HG02798 (cell line): ENCODE data around the gene NDUFA1.
"Not testable (repeated sequence)": the region's sequence is repeated elsewhere in the genome, so short reads cannot be mapped to it uniquely, and the experiment has no call there.

ENCODE experiments used
- ATAC-seq: cut with Tn5 transposase; IDR thresholded peaks from one replicate; pipeline ENCODE4 v1.9.1; 2021; ENCODE audit warnings: mild to moderate bottlenecking; ENCODE audit not compliant: unreplicated experiment, poor library complexity

Gene NDUFA1

GRCh38 chrX:119871599-119872395 is at the start of gene NDUFA1, which contains the start of gene RNF113A:
NDUFA1 (plus strand) TSS chrX:119871832; CDS start chrX:119871912, 80 bp downstream.
RNF113A (minus strand) TSS chrX:119871733; CDS start chrX:119871613, 120 bp downstream.
- ATAC-seq: peak; percentile 96

GRCh38 chrX:119824221-119824620 is 47.4 kb upstream of the NDUFA1 start:
- not testable (repeated sequence) for ATAC-seq

- no peak for ATAC-seq
Observed at GRCh38 chrX:119826399-119826959, 45.2 kb upstream of the NDUFA1 start.

- no peak for ATAC-seq
Observed at GRCh38 chrX:119828446-119828845, 43.2 kb upstream of the NDUFA1 start.

GRCh38 chrX:119833905-119834304 is 37.7 kb upstream of the NDUFA1 start:
- ATAC-seq: no peak

DNA sequence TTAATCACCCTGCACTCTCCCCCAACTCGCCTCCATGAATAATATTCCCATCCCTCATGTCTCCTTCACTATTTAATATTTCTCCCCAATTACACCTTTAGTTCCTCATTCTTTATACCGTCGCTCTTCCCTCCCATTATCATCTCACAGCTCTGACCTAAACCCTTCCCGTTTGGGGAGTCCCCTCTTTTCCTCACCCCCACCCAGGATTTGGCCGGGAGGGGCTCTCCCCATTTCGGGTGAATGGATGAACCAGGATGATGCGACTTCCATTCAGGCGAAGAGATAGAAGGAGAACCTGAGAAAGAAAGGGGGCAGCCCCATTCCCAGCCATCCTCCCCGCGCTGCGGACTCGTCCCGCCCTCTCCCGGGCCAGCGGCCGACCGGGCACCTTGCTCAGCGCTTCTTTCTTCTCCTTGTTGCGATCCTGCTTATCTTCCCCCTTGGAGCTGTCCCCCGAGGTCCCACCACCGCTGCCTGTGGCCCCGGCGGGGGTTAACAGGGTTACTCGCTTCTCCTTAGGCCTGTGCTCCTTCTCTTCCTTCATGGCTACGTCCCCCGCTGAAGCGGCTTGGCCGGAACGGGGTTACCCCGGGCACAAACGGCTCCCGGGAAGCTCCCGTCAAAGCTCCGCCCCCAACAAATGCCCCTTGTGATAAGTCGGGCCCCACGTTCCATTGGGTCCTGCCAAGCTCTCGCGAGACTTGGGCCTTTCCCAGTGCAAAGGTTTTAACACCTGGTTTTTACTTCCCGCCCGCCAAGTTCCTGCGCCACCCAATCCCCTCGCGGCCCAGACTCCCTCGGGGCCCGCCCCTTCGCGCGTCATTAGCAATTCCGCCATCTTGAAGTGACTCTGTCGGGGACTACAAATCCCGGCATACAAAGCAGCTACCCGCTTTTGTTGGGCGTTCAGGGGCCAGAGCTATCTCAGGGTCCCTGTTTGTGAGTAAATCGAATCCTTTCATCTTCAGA is 19.0 kb upstream of the NDUFA1 start, which contains the start of gene UPF3B:
Gene UPF3B, minus strand, starts transcription at position 582 of the 972 bp plus-strand sequence. Its CDS starts 35 bp downstream, at position 547.
- ATAC-seq: peak; percentile 99

- no peak for ATAC-seq
Observed at GRCh38 chrX:119853444-119853843, 18.2 kb upstream of the NDUFA1 start.

GRCh38 chrX:119870626-119871131 is 953 bp upstream of the NDUFA1 start:
- peak; percentile 15 for ATAC-seq

- ATAC-seq: peak; percentile 45
Observed at GRCh38 chrX:119871245-119871598, 410 bp upstream of the NDUFA1 start.

DNA sequence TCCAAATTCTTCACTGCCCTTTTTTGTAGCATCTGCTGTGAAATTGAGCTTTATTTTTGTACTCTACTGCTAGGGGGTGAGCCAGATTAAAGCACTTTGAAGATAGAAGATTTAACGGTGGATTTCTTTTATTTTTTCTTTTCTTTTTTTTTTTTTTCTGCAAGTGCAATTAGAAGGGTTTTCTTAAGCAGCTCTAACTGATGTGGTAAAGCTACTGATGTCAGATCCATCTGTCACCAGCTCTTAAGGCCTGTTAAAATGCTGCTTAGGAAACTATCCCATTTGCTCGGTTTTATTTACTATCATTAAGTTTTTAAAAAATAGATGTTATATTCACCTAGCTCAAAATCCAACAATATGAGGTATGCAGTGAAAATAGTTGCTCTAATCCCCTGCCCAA is 7.1 kb downstream of the NDUFA1 start:
- ATAC-seq: no peak

GRCh38 chrX:119880076-119880475 is 8.4 kb downstream of the NDUFA1 start:
- ATAC-seq: no peak

DNA sequence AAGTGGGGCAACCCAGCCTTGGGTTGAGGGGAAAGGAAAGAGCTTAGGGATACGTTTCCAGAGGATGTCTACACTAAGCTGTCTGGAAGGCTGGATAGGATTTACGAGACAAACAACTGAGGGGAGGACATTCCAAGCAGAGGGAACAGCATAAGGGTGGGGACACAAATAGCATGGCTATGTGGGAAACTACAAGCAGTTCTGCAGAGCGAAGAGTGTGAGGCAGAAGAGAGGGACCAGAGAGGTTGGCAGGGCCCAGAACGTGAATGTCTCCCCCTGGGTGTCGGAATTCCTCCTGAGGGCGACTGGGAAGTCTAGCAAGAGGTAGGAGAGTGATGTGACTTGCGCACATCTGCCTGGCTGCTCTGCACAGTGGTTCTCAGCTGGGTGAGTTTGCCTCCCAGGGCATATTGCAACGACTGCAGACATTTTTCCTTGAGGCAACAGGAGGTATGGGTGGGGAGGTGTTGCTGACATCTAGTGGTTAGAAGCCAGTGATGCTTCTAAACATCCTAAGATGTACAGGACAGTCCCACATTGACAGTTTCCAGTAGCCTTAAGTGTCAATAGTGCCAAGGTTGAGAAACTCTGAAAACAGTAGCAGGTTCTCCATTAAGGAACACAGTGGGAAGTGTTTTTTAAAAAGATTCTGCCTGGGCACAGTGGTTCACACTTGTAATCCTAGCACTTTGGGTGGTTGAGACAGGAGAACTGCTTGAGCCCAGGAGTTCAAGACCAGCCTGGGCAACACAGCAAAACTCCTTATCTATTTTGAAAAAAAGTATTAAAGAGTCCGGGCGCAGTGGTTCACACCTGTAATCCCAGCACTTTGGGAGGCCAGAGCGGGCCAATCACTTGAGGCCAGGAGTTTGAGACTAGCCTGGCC is 9.2 kb downstream of the NDUFA1 start:
- peak; percentile 81 for ATAC-seq

DNA sequence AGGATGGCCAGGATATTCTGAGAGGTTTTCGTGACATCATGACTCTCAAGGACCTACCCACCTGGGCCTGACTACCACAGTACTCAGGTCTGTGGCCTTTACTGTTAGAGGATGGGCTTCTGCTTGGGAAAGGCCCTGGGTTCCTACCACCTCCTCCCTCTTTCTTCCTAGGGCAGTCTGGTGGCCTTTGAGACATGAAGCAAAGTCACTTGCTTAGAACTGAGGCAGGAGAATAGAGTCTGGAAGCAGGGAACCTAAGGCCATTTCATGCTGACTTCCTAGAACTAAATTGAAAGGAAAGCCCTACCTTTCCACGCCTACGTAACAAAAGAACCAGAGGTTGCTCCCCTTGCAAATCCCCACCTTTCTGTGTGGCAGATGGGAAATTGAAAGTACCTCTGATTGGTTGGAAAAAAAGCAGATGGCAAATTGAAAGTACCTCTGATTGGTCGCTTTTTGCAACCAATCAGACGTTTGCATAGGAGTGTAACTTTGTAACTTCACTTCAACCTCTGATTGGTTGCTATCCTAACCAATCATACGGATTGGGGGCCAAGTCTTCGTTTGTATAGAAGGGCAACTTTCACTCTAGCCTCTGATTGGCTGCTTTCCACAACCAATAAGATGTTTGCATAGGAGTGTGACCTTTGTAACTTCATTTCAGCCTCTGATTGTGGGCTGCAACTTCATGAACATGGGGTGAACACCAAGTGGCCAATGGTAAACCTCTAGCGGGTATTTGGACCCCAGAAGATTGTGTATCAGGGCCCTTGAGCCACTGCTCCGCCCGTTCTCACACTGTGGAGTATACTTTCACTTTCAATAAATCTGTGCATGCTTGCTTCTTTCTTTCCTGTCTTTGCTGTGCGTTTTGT is 14.2 kb downstream of the NDUFA1 start:
- ATAC-seq: no peak

DNA sequence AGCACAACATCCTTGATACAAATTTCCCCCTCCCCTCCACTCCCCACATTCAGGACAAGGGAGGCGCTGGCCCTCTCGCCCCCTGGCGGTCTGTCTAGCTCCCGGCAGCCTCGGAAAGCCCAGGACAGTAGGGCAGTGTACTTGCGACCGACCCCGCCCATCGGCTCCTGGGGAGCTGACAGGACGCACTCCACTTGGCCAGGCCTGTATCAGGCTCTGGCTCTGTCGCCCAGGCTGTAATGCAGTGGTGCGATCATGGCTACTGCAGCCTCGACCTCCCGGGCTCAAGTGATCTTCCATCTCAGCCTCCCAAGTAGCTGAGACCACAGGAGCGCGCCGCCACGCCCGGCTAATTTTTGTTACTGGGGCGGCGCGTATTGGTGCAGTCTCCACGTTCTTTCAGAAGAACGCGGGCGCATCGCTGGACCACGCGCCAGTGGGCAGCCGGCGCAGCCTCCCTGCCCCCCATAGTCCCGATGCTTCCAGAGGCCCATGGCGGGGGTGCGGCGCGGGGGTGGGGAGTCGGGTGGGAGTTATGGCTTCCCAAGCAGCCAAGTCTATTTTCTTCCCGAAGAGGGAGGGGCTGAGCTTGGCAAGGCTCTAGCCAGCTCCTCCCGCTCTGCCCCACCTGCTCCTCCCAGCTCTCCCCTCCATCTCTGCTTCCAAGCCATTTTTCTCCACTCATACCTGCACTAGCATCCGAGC is 16.2 kb downstream of the NDUFA1 start:
- peak; percentile 79 for ATAC-seq

- not testable (repeated sequence) for ATAC-seq
Observed at GRCh38 chrX:119890626-119891025, 19.0 kb downstream of the NDUFA1 start.

- ATAC-seq: not testable (repeated sequence)
Observed at GRCh38 chrX:119891961-119892692, 20.5 kb downstream of the NDUFA1 start.

- ATAC-seq: no peak
Observed at GRCh38 chrX:119895843-119896326, 24.3 kb downstream of the NDUFA1 start, which contains the start of gene AKAP14. AKAP14 (plus strand) TSS chrX:119895893; CDS start chrX:119903224, 7,331 bp downstream.
